Keratinocyte (primary cell): Measurements from ENCODE around the gene ILK. TPM values are rescaled to one million over a fixed set of nuclear protein-coding genes. Genes with fewer than 3 reads are reported as not detected.

Source experiments
- DNase-seq: peaks from one replicate; pipeline ENCODE4 v3.0.0-alpha.2; 2011; ENCODE audit warnings: low read depth, missing footprints, low spot score
- FAIRE-seq: peaks from 2 replicates; lab custom pipeline; 2011; peaks lifted over from hg19 to GRCh38; lab: Jason Lieb, UNC
- H2AFZ ChIP-seq: 2 replicates; pipeline ENCODE4 v1.6.0; 2012; ENCODE audit warnings: low read length, control low read depth, inconsistent platforms; ENCODE audit not compliant: control insufficient read depth
- H3K27ac ChIP-seq: 2 replicates; pipeline ENCODE4 v1.5.1; 2011; ENCODE audit warnings: low read length; ENCODE audit not compliant: control insufficient read depth, insufficient read depth
- H3K27me3 ChIP-seq: 3 replicates; pipeline ENCODE4 v1.6.0; 2011; ENCODE audit warnings: low read length; ENCODE audit not compliant: control insufficient read depth, insufficient read depth; ENCODE audit errors: extremely low read depth
- H3K36me3 ChIP-seq, 2 experiments: 2 replicates in 1 of 2; 3 replicates in 1 of 2; pipeline ENCODE4 v1.5.1; 2011; ENCODE audit warnings: low read length in 2 of 2, mild to moderate bottlenecking in 1 of 2; ENCODE audit not compliant: control insufficient read depth in 2 of 2, insufficient read depth in 2 of 2; ENCODE audit errors: extremely low read depth in 1 of 2
- H3K4me1 ChIP-seq: 3 replicates; pipeline ENCODE4 v1.5.1; 2011; ENCODE audit warnings: low read length; ENCODE audit not compliant: control insufficient read depth, insufficient read depth; ENCODE audit errors: extremely low read depth
- H3K4me2 ChIP-seq: 3 replicates; pipeline ENCODE4 v1.6.0; 2011; ENCODE audit warnings: low read depth, low read length; ENCODE audit not compliant: control insufficient read depth, insufficient read depth; ENCODE audit errors: extremely low read depth
- H3K4me3 ChIP-seq, 3 experiments: fragments of 200-600 bp in 1 of 3; sonication (generic) in 1 of 3; 2 replicates in 2 of 3; 3 replicates in 1 of 3; pipeline ENCODE4 v1.5.1; 2011 to 2016; ENCODE audit warnings: low read length in 3 of 3, mild to moderate bottlenecking in 3 of 3, control low read depth in 2 of 3, inconsistent platforms in 1 of 3, low read depth in 1 of 3, mixed read lengths in 1 of 3, mixed run types in 1 of 3, moderate library complexity in 1 of 3; ENCODE audit not compliant: control insufficient read depth in 2 of 3, insufficient read depth in 2 of 3; ENCODE audit errors: extremely low read depth in 1 of 3
- H3K79me2 ChIP-seq: 2 replicates; pipeline ENCODE4 v1.6.0; 2012; ENCODE audit warnings: low read length; ENCODE audit not compliant: control insufficient read depth, insufficient read depth
- H3K9ac ChIP-seq: 3 replicates; pipeline ENCODE4 v1.6.0; 2011; ENCODE audit warnings: low read length; ENCODE audit not compliant: control insufficient read depth, insufficient read depth; ENCODE audit errors: extremely low read depth
- H3K9me1 ChIP-seq: 3 replicates; pipeline ENCODE4 v1.6.0; 2011; ENCODE audit warnings: low read length; ENCODE audit not compliant: control insufficient read depth, insufficient read depth; ENCODE audit errors: extremely low read depth
- H3K9me3 ChIP-seq: 2 replicates; pipeline ENCODE4 v1.5.1; 2012; ENCODE audit warnings: low read depth, low read length; ENCODE audit not compliant: control insufficient read depth
- H4K20me1 ChIP-seq: 3 replicates; pipeline ENCODE4 v1.6.0; 2011; ENCODE audit warnings: low read length; ENCODE audit not compliant: control insufficient read depth, insufficient read depth; ENCODE audit errors: extremely low read depth
- CTCF ChIP-seq, 3 experiments: IDR thresholded peaks in 1 of 3; conservative IDR thresholded peaks in 1 of 3; optimal IDR thresholded peaks in 1 of 3; 2 replicates in 2 of 3; 3 replicates in 1 of 3; pipeline versions ENCODE3 to v1.5.1; 2011; ENCODE audit warnings: low read length in 3 of 3, mild to moderate bottlenecking in 3 of 3, moderate library complexity in 2 of 3, control low read depth in 1 of 3, inconsistent platforms in 1 of 3; ENCODE audit not compliant: insufficient read depth in 2 of 3; ENCODE audit errors: extremely low read depth in 1 of 3
- EZH2 ChIP-seq: IDR thresholded peaks from one replicate; pipeline ENCODE4 v1.6.1; 2012; ENCODE audit warnings: inconsistent platforms, mild to moderate bottlenecking, low read length, moderate library complexity
- dilution Hi-C: fragments of 300-500 bp; cut with MboI; formaldehyde crosslinking; loops from one replicate; pipeline ENCODE4 v1.7.0; 2020; ENCODE audit warnings: low sequenced_read_pairs; ENCODE audit not compliant: extremely low pct_ligation_motif_present
- polyA plus RNA-seq, 5 experiments: library from polyadenylated mRNA; depleted of rRNA in 3 of 5; stranded (reverse) in 3 of 5; stranded (forward) in 1 of 5; unstranded in 1 of 5; fragments of >200 nt; gene quantifications; 1 replicate in 1 of 5; 2 replicates in 3 of 5; 3 replicates in 1 of 5; pipeline versions ENCODE4 v1.2.1 to v1.2.3, GENCODE V29; 2011 to 2012; ENCODE audit warnings: missing spikeins in 2 of 5, low read depth in 1 of 5, low replicate concordance in 1 of 5

The ILK gene
- polyA plus RNA-seq, 1 donor (not counting 4 experiments of a cell fraction or from before 2014, with no cell fraction given), result 117 TPM

DNA sequence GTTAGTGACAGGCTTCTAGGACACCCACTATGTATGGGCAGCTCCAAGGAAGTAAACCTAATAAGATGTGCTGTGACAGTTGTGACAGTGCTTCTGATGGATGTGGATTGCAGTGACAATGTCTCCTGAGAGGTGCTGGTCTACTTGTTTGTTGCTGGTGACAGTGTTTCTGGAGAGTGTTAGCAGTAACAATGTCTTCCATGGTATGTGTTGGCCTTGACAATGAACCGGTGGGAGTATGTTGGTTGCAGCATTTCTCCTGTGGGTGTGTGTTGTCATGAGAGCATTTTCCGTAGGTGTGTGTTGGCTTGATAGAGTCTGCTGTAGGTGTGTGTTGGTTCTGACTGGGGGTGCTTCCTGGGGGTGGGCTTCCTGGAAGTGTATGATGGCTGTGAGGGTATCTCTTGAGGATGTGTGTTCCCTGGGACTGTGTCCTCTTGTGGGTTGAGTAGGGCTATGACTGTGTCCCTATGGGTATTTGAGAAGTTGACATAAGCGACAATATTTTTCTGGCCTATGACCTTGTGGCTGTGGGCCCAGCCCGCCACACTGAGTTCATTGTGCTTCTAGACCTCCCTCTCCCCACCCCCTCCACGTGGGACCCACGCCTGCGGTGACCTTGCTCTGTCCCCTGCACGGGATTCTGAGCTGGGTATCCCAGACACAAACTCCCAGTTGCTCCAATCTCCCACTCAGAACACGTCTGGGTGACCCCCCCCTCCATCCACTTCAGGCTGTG is 50.9 kb downstream of the ILK start:
- Histone ChIP-seq H3K4me3 (no peak overlapping the region), H4K20me1 (no peaks in the 10 kb centered on the region), H3K27ac (no peak overlapping the region), H3K27me3 (peaks cover 67% of the 10 kb centered on the region), H3K9me1 (no peaks in the 10 kb centered on the region), H2AFZ (no peak overlapping the region), H3K9me3 (no peaks in the 10 kb centered on the region), H3K36me3 (no peaks in the 10 kb centered on the region), H3K4me2 (no peak overlapping the region), H3K4me1 (no peaks in the 10 kb centered on the region), H3K79me2 (no peaks in the 10 kb centered on the region), H3K9ac (no peak overlapping the region)
- FAIRE-seq, result no peak
- no peak for TF ChIP-seq EZH2
- TF ChIP-seq CTCF (optimal IDR thresholded peaks at IDR 0.05 in 1 of 3, IDR thresholded peaks at IDR 0.05 in 1 of 3, conservative IDR thresholded peaks at IDR 0.05 in 1 of 3; ENCODE audit: extremely low read depth in 1 of 3, insufficient read depth in 2 of 3, low read length in 3 of 3), result no peak
- no peak for DNase-seq
- dilution Hi-C loops, result no loop called here

- DNase-seq, result no peak
- no peak overlapping the region for H2AFZ ChIP-seq
- no peaks in the 10 kb centered on the region for H3K9me1 ChIP-seq
- TF ChIP-seq EZH2 (peak; percentile 99), CTCF (optimal IDR thresholded peaks at IDR 0.05 in 1 of 3, IDR thresholded peaks at IDR 0.05 in 1 of 3, conservative IDR thresholded peaks at IDR 0.05 in 1 of 3; ENCODE audit: extremely low read depth in 1 of 3, insufficient read depth in 2 of 3, low read length in 3 of 3) (no peak)
- FAIRE-seq, result no peak
- no peaks in the 10 kb centered on the region for H4K20me1 ChIP-seq
- H3K27me3 ChIP-seq, result peaks cover 59% of the 10 kb centered on the region
- H3K79me2 ChIP-seq, result no peaks in the 10 kb centered on the region
- H3K9ac ChIP-seq, result no peak overlapping the region
- dilution Hi-C loops, result no loop called here
- no peak overlapping the region for H3K4me2 ChIP-seq
- no peaks in the 10 kb centered on the region for H3K4me1 ChIP-seq
- no peaks in the 10 kb centered on the region for H3K36me3 ChIP-seq
- H3K9me3 ChIP-seq, result no peaks in the 10 kb centered on the region
- no peak overlapping the region for H3K27ac ChIP-seq
- H3K4me3 ChIP-seq, result no peak overlapping the region
These were observed 51.6 kb downstream of the ILK start for GRCh38 chr11:6655020-6655789.
